ENCODE data around the gene RNF152. TPM values are rescaled to one million over a fixed set of nuclear protein-coding genes. Genes with fewer than 3 reads are reported as not detected.

The RNF152 gene
- total and polyA plus RNA-seq, 2 of the 4 experiments (the other 2 are of a cell fraction): 7.5 to 18.5 TPM

DNA sequence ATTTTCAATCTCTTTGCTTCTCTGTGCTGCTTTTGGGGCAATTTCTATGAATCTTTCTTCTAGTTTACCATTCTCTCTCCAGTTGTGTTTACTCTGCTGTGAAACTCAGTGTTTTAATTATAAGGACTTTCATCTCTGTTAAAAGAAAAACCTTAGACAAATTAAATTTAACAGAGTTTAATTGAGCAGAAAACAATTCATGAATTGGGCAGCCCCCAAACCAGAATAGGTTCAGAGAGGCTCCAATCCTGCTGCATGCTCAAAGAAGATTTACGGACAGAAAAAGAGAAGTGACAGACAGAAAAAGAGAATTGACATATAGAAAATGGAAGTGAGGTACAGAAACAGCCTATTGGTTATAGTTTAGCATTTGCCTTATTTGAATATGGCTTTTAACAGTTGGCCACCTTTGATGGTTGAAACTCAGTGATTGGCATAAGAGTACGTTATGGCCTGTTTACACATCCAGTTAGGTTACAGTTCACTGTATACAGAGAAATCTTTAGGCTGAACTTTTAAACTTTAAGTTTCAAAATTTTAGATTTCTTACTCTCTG lies 120.4 kb downstream of the RNF152 start:
- WGBS, 2 experiments (ENCODE audit: extremely low coverage in 2 of 2, insufficient read length in 1 of 2): 100% methylated on average over 1 of the region's 2 CpGs; no CpG with 5 or more reads in 1 of the 2 experiments
- no peak overlapping the region for H2BK120ac ChIP-seq (ENCODE audit: low read depth, low read length)
- in situ Hi-C loops (cut with MboI; ENCODE audit: low sequenced_read_pairs) (no loop called here), dilution Hi-C loops (cut with HindIII; ENCODE audit: low sequenced_read_pairs, unreplicated experiment) (no loop called here), intact Hi-C loops (cut with micrococcal nuclease) (no loop called here)
- H3K9me1 ChIP-seq (ENCODE audit: insufficient read depth, low read length): peaks cover 3% of the 10 kb centered on the region; the same call in 1 of the 2 replicates
- DNase-seq: no peak
- H3K4ac ChIP-seq (ENCODE audit: low read depth, low read length): no peak overlapping the region
- no peak overlapping the region for H3K14ac ChIP-seq (replicated peaks; ENCODE audit: low read depth, low read length)
- no peaks in the 10 kb centered on the region for H3K4me1 ChIP-seq (ENCODE audit: control insufficient read depth, insufficient read depth, low read length)
- H3K36me3 ChIP-seq (ENCODE audit: control insufficient read depth, insufficient read depth, low read length): no peaks in the 10 kb centered on the region
- no peak overlapping the region for H3K4me3 ChIP-seq (ENCODE audit: insufficient read depth, low read depth, low read length)
- no peak overlapping the region for H2AK9ac ChIP-seq (replicated peaks; ENCODE audit: low read depth, low read length, poor library complexity)
- CTCF ChIA-PET: no interaction called here
- H4K5ac ChIP-seq (ENCODE audit: low read depth, low read length): no peak overlapping the region
- no peak overlapping the region for H2BK20ac ChIP-seq (ENCODE audit: low read depth, low read length)
- H2BK15ac ChIP-seq (ENCODE audit: low read depth, low read length): no peak overlapping the region
- no peak overlapping the region for H2AK5ac ChIP-seq (ENCODE audit: low read depth, low read length)
- no TSS peak for BruUV-seq (replicated peaks)
- H2AFZ ChIP-seq (replicated peaks; ENCODE audit: low read length, poor library complexity): no peak overlapping the region
- peaks cover 6% of the 10 kb centered on the region for H3K9me3 ChIP-seq (ENCODE audit: control insufficient read depth, insufficient read depth, low read length)
- H3K23ac ChIP-seq (ENCODE audit: low read depth, low read length): no peak overlapping the region
- H4K20me1 ChIP-seq (ENCODE audit: insufficient read depth, low read length): no peaks in the 10 kb centered on the region
- no peak overlapping the region for H3K56ac ChIP-seq (ENCODE audit: extremely low read depth, insufficient read depth, low read length)
- H3K79me1 ChIP-seq (ENCODE audit: low read depth in 1 of 2, low read length in 2 of 2): no peaks in the 10 kb centered on the region
- POLR2A ChIA-PET (ENCODE audit: unreplicated experiment): no interaction called here
- no peak overlapping the region for H3K18ac ChIP-seq (ENCODE audit: low read depth, low read length)
- H4K91ac ChIP-seq (ENCODE audit: insufficient read depth, low read depth, low read length): no peak overlapping the region
- no peak overlapping the region for H3K4me2 ChIP-seq (ENCODE audit: low read depth, low read length)
- no peak overlapping the region for H2BK5ac ChIP-seq (ENCODE audit: low read depth, low read length, poor library complexity, severe bottlenecking)
- H3K27me3 ChIP-seq (ENCODE audit: control insufficient read depth, insufficient read depth, low read length): no peaks in the 10 kb centered on the region
- H3K9ac ChIP-seq (ENCODE audit: low read depth, low read length): no peak overlapping the region
- H3K27ac ChIP-seq (ENCODE audit: insufficient read depth, low read length): no peak overlapping the region
- TF ChIP-seq RCOR1 (IDR thresholded peaks at IDR 0.05; ENCODE audit: insufficient replicate concordance, low read length) (no peak), FOS (IDR thresholded peaks at IDR 0.05; ENCODE audit: low read depth, low read length) (no peak), CEBPB (IDR thresholded peaks at IDR 0.05; ENCODE audit: low read depth, low read length) (no peak), MAFK (IDR thresholded peaks at IDR 0.05; ENCODE audit: low read depth, low read length) (no peak), RFX5 (IDR thresholded peaks at IDR 0.05; ENCODE audit: low read depth, low read length) (no peak), SMC3 (IDR thresholded peaks at IDR 0.05; ENCODE audit: low read depth, low read length) (no peak), CHD1 (IDR thresholded peaks at IDR 0.05; ENCODE audit: low read depth, low read length) (no peak), RAD21 (IDR thresholded peaks at IDR 0.05; ENCODE audit: low read length) (no peak), POLR2A (IDR thresholded peaks at IDR 0.05; ENCODE audit: low read depth, low read length) (no peak), MXI1 (IDR thresholded peaks at IDR 0.05; ENCODE audit: borderline replicate concordance, low read depth, low read length) (no peak), NFE2L2 (IDR thresholded peaks at IDR 0.05; ENCODE audit: low read depth, low read length) (no peak), MAZ (IDR thresholded peaks at IDR 0.05; ENCODE audit: borderline replicate concordance, low read depth, low read length) (no peak), BHLHE40 (IDR thresholded peaks at IDR 0.05; ENCODE audit: low read depth, low read length) (no peak)
- TF ChIP-seq, protein P1, sequence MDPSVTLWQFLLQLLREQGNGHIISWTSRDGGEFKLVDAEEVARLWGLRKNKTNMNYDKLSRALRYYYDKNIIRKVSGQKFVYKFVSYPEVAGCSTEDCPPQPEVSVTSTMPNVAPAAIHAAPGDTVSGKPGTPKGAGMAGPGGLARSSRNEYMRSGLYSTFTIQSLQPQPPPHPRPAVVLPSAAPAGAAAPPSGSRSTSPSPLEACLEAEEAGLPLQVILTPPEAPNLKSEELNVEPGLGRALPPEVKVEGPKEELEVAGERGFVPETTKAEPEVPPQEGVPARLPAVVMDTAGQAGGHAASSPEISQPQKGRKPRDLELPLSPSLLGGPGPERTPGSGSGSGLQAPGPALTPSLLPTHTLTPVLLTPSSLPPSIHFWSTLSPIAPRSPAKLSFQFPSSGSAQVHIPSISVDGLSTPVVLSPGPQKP (IDR thresholded peaks at IDR 0.05; ENCODE audit: borderline replicate concordance, low read depth, low read length): no peak
- TF ChIP-seq, protein P2, sequence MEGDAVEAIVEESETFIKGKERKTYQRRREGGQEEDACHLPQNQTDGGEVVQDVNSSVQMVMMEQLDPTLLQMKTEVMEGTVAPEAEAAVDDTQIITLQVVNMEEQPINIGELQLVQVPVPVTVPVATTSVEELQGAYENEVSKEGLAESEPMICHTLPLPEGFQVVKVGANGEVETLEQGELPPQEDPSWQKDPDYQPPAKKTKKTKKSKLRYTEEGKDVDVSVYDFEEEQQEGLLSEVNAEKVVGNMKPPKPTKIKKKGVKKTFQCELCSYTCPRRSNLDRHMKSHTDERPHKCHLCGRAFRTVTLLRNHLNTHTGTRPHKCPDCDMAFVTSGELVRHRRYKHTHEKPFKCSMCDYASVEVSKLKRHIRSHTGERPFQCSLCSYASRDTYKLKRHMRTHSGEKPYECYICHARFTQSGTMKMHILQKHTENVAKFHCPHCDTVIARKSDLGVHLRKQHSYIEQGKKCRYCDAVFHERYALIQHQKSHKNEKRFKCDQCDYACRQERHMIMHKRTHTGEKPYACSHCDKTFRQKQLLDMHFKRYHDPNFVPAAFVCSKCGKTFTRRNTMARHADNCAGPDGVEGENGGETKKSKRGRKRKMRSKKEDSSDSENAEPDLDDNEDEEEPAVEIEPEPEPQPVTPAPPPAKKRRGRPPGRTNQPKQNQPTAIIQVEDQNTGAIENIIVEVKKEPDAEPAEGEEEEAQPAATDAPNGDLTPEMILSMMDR (conservative IDR thresholded peaks at IDR 0.05; ENCODE audit: low read depth, low read length): no peak
- TF ChIP-seq, protein P3, sequence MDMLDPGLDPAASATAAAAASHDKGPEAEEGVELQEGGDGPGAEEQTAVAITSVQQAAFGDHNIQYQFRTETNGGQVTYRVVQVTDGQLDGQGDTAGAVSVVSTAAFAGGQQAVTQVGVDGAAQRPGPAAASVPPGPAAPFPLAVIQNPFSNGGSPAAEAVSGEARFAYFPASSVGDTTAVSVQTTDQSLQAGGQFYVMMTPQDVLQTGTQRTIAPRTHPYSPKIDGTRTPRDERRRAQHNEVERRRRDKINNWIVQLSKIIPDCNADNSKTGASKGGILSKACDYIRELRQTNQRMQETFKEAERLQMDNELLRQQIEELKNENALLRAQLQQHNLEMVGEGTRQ (IDR thresholded peaks at IDR 0.05; ENCODE audit: low read depth, low read length): no peak
- ATAC-seq (ENCODE audit: low read depth): no peak
- H4K8ac ChIP-seq (ENCODE audit: low read depth in 2 of 2, low read length in 2 of 2): no peak overlapping the region

Data from IMR-90 (cell line).